MM.1S (cell line): ENCODE data around the gene PLCH2.

ENCODE experiments used
- CTCF ChIP-seq: fragments of 300-600 bp; sonication (generic); IDR thresholded peaks from 2 replicates; pipeline ENCODE4 v1.5.1; 2016; ENCODE audit warnings: antibody characterized with exemption, low read length, mixed read lengths
- EZH2 ChIP-seq: fragments of 300-600 bp; sonication (generic); optimal IDR thresholded peaks from 2 replicates; pipeline ENCODE3; 2017; ENCODE audit warnings: low read depth, mild to moderate bottlenecking, antibody characterized with exemption, low read length, mixed read lengths
- EZH2phosphoT487 ChIP-seq: fragments of 300-600 bp; sonication (generic); IDR thresholded peaks from 2 replicates; pipeline ENCODE4 v1.6.1; 2018; ENCODE audit warnings: antibody characterized with exemption, low read length

- TF ChIP-seq CTCF (no peak), EZH2 (no peak), EZH2phosphoT487 (no peak)
These were observed 18.9 kb downstream of the PLCH2 start for GRCh38 chr1:2495026-2495425.
